Endothelial cell (in vitro differentiated cells): ENCODE results near the gene ENDOU. TPM values are rescaled to one million over a fixed set of nuclear protein-coding genes. Genes with fewer than 3 reads are reported as not detected.

Experiments used
- DNase-seq: peaks from one replicate; pipeline ENCODE4 v3.0.0; 2021; ENCODE audit warnings: low spot score
- H3K27ac Mint-ChIP-seq: one replicate; pipeline ENCODE4 v1.8.0; 2021; ENCODE audit warnings: mixed read lengths, inconsistent platforms; ENCODE audit not compliant: unreplicated experiment
- H3K27me3 Mint-ChIP-seq: one replicate; pipeline ENCODE4 v1.8.0; 2021; ENCODE audit warnings: mild to moderate bottlenecking, moderate library complexity, mixed read lengths, inconsistent platforms; ENCODE audit not compliant: unreplicated experiment
- H3K36me3 Mint-ChIP-seq: one replicate; pipeline ENCODE4 v1.8.0; 2021; ENCODE audit warnings: mild to moderate bottlenecking, low read depth, mixed read lengths, inconsistent platforms; ENCODE audit not compliant: unreplicated experiment
- H3K4me1 Mint-ChIP-seq: one replicate; pipeline ENCODE4 v1.8.0; 2021; ENCODE audit warnings: mild to moderate bottlenecking, mixed read lengths, inconsistent platforms; ENCODE audit not compliant: unreplicated experiment
- H3K4me3 Mint-ChIP-seq: one replicate; pipeline ENCODE4 v1.8.0; 2021; ENCODE audit warnings: mild to moderate bottlenecking, mixed read lengths, inconsistent platforms; ENCODE audit not compliant: unreplicated experiment
- H3K9me3 Mint-ChIP-seq: one replicate; pipeline ENCODE4 v1.8.0; 2021; ENCODE audit warnings: mixed read lengths, inconsistent platforms; ENCODE audit not compliant: unreplicated experiment
- total RNA-seq: library from RNA; stranded (reverse); fragmentation: NEBNext Ultra II Directional; extraction: Animal tissue kit (Norgen Biotek cat#: 25700); gene quantifications from one replicate; pipeline ENCODE4 v1.2.1, GENCODE V29; 2021; ENCODE audit not compliant: unreplicated experiment
- TF ChIP-seq, protein P1 (sequence below): fragments of 200-600 bp; sonication (generic); IDR thresholded peaks from one replicate; pipeline ENCODE4 v1.5.0; 2021; ENCODE audit warnings: antibody characterized with exemption; ENCODE audit not compliant: unreplicated experiment

ENDOU gene
- total RNA-seq, 1 donor from 2014 or later: 1.6 TPM

GRCh38 chr12:47709237-47709636, 16.1 kb downstream of the ENDOU start:
- no peak for DNase-seq
- Mint-ChIP-seq H3K36me3 (no peaks in the 10 kb centered on the region), H3K4me1 (peaks cover 18% of the 10 kb centered on the region), H3K4me3 (no peak overlapping the region), H3K9me3 (no peaks in the 10 kb centered on the region), H3K27ac (no peak overlapping the region), H3K27me3 (peaks cover 12% of the 10 kb centered on the region)
- TF ChIP-seq, protein P1, sequence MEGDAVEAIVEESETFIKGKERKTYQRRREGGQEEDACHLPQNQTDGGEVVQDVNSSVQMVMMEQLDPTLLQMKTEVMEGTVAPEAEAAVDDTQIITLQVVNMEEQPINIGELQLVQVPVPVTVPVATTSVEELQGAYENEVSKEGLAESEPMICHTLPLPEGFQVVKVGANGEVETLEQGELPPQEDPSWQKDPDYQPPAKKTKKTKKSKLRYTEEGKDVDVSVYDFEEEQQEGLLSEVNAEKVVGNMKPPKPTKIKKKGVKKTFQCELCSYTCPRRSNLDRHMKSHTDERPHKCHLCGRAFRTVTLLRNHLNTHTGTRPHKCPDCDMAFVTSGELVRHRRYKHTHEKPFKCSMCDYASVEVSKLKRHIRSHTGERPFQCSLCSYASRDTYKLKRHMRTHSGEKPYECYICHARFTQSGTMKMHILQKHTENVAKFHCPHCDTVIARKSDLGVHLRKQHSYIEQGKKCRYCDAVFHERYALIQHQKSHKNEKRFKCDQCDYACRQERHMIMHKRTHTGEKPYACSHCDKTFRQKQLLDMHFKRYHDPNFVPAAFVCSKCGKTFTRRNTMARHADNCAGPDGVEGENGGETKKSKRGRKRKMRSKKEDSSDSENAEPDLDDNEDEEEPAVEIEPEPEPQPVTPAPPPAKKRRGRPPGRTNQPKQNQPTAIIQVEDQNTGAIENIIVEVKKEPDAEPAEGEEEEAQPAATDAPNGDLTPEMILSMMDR: no peak

GRCh38 chr12:47707905-47708543, 17.3 kb downstream of the ENDOU start:
- Mint-ChIP-seq H3K27me3 (peaks cover 12% of the 10 kb centered on the region), H3K36me3 (no peaks in the 10 kb centered on the region), H3K9me3 (no peaks in the 10 kb centered on the region), H3K27ac (no peak overlapping the region), H3K4me3 (no peak overlapping the region), H3K4me1 (peaks cover 23% of the 10 kb centered on the region)
- DNase-seq: no peak
- TF ChIP-seq, protein P1: no peak

- Mint-ChIP-seq H3K36me3 (no peaks in the 10 kb centered on the region), H3K4me3 (no peak overlapping the region), H3K27me3 (peaks cover 12% of the 10 kb centered on the region), H3K4me1 (peaks cover 23% of the 10 kb centered on the region), H3K9me3 (no peaks in the 10 kb centered on the region), H3K27ac (no peak overlapping the region)
- DNase-seq: no peak
- TF ChIP-seq, protein P1: no peak
These were observed 17.9 kb downstream of the ENDOU start for GRCh38 chr12:47707355-47707754.

- no peaks in the 10 kb centered on the region for H3K9me3 Mint-ChIP-seq
- H3K36me3 Mint-ChIP-seq: no peaks in the 10 kb centered on the region
- H3K4me3 Mint-ChIP-seq: peak within 1 kb of the TSS; percentile 91
- H3K27ac Mint-ChIP-seq: peak within 1 kb of the TSS; percentile 55
- H3K27me3 Mint-ChIP-seq: peaks cover 10% of the 10 kb centered on the region
- peak; percentile 95 for DNase-seq
- TF ChIP-seq, protein P1: peak; percentile 85
- H3K4me1 Mint-ChIP-seq: peaks cover 23% of the 10 kb centered on the region
These were observed 19.5 kb downstream of the ENDOU start, which contains the start of gene RPAP3 for GRCh38 chr12:47705566-47706425. Gene RPAP3, minus strand, starts transcription at chr12:47706030. Its CDS starts 3,190 bp downstream, at chr12:47702840.

GRCh38 chr12:47705229-47705565, 20.1 kb downstream of the ENDOU start:
- Mint-ChIP-seq H3K27me3 (peaks cover 10% of the 10 kb centered on the region), H3K27ac (peak overlapping the region; percentile 38)
- DNase-seq: no peak

More at GRCh38 chr12:47705229-47705565, 20.1 kb downstream of the ENDOU start:
- Mint-ChIP-seq H3K4me3 (peak overlapping the region; percentile 90), H3K4me1 (peaks cover 23% of the 10 kb centered on the region), H3K9me3 (no peaks in the 10 kb centered on the region), H3K36me3 (no peaks in the 10 kb centered on the region)
- TF ChIP-seq, protein P1: no peak
